ENCODE measurements around the gene DOK3.
A peak's percentile ranks its signal among the peaks of the same experiment; 100 is the strongest.

The DOK3 gene

DNA sequence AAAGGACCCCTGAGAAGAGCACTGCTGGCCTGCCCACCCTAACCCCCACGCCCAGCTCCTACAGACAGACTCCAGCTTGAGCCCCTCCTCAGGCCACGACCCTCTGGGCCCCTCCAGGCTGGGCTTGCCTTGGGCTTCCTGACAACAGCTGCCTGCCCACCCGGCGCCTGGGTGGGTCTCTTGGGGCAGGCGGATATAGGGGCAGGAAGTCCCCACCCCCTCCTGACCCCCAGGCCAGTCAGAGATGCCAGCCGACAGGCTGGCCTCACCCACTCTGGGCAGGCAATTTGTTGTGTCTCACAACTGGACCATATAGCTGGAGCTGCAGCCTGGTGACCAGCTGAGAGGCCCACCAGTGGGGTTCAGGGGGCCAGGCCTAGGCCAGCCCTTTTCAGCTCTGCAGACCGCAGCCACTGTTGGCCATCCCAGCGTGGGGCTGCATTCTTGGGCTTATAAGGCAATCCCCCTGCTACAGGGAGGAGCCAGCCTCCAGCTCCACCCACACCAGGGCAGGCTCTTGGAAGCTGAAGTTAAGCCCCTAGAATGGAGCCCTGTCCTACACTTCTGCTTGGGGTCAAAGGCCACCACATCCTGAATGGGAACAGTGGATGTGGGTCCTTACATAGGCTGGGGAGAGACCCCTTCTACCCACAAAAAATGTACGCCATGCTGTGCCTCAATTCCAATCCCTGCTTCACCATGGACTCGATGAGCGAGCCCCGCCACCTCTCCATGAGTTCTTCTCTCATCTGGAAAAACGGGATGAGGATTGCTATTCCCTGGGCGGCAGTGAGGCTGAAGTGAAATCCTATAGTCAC, 14.2 kb downstream of the DOK3 start:
- H3F3A ChIP-seq (ENCODE audit: insufficient read depth): peaks cover 5% of the 10 kb centered on the region; the same call in 1 of the 2 replicates
- H3K27me3 ChIP-seq (ENCODE audit: low read length): no peaks in the 10 kb centered on the region
- no peaks in the 10 kb centered on the region for H3K9me2 ChIP-seq (replicated peaks; ENCODE audit: insufficient read depth, low read length)
- 0 out of 2 replicates have a peak overlapping the region, but pooled peaks have one; percentile 75 for H3K9ac ChIP-seq (ENCODE audit: low read length)
- H4K20me1 ChIP-seq (ENCODE audit: low read depth, low read length): no peaks in the 10 kb centered on the region
- no peaks in the 10 kb centered on the region for H3K79me2 ChIP-seq (ENCODE audit: insufficient read depth, low read length)
- TF ChIP-seq, protein P1, sequence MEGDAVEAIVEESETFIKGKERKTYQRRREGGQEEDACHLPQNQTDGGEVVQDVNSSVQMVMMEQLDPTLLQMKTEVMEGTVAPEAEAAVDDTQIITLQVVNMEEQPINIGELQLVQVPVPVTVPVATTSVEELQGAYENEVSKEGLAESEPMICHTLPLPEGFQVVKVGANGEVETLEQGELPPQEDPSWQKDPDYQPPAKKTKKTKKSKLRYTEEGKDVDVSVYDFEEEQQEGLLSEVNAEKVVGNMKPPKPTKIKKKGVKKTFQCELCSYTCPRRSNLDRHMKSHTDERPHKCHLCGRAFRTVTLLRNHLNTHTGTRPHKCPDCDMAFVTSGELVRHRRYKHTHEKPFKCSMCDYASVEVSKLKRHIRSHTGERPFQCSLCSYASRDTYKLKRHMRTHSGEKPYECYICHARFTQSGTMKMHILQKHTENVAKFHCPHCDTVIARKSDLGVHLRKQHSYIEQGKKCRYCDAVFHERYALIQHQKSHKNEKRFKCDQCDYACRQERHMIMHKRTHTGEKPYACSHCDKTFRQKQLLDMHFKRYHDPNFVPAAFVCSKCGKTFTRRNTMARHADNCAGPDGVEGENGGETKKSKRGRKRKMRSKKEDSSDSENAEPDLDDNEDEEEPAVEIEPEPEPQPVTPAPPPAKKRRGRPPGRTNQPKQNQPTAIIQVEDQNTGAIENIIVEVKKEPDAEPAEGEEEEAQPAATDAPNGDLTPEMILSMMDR (IDR thresholded peaks at IDR 0.05; ENCODE audit: insufficient read depth, low read length, poor library complexity, severe bottlenecking): no peak
- TF ChIP-seq EZH2phosphoT487 (conservative IDR thresholded peaks at IDR 0.05; ENCODE audit: low read length): no peak
- no peaks in the 10 kb centered on the region for H3K9me3 ChIP-seq (ENCODE audit: insufficient read depth, low read length)
- peak overlapping the region; percentile 71 for H3K4me2 ChIP-seq (ENCODE audit: low read depth, low read length, poor library complexity, severe bottlenecking)
- H3K36me3 ChIP-seq (ENCODE audit: low read length): no peaks in the 10 kb centered on the region
- H3K27ac ChIP-seq (ENCODE audit: low read depth, low read length): no peak overlapping the region
- H3K4me3 ChIP-seq (ENCODE audit: insufficient read depth, low read length, poor library complexity, severe bottlenecking): no peak overlapping the region
- H2AFZ ChIP-seq (ENCODE audit: low read depth, low read length, severe bottlenecking): no peak overlapping the region

DNA sequence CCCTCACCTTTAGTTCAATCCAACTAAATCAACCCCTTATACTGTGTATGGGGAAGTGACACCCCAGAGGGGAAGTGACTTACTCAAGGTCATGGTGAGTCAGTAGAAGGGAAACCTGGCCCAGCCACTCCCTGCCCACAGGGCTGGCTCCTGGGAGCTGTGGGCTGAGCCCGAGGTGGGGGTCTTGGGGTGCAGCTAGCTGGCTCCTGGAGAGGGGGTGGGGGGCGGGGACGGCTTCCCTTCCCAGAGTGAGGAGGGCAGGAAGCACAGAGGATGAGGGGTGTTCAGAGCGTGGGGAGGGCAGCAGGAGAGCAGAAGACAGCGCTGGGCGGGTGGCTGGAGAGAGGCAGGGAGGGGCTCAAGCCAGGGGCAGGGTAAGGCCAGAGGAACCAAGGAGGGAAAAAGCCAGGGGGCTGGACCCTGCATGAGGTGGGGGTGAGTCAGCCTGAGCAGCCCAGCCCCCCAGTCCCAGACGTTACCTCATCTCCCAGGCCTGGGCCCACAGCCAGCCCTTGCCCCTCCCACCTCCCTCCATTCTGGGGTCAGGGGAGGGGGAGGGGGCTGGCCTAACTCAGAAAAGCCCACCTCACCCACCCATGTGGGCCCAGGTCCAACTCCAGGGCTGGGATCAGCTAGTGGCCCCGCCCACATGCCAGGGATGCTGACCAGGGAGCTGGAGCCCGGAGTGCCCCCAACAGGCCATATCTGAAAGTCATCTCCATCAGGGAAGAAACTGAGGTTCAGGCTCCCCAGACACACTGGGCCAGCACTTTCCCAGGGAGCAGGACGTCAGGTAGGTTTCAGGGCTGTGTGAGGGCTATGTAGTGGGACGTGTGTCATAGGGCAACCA, 15.1 kb downstream of the DOK3 start:
- no peaks in the 10 kb centered on the region for H4K20me1 ChIP-seq (ENCODE audit: low read depth, low read length)
- H3K4me3 ChIP-seq (ENCODE audit: insufficient read depth, low read length, poor library complexity, severe bottlenecking): no peak overlapping the region
- TF ChIP-seq, protein P1 (IDR thresholded peaks at IDR 0.05; ENCODE audit: insufficient read depth, low read length, poor library complexity, severe bottlenecking): no peak
- TF ChIP-seq EZH2phosphoT487 (conservative IDR thresholded peaks at IDR 0.05; ENCODE audit: low read length): no peak
- H3K9me2 ChIP-seq (replicated peaks; ENCODE audit: insufficient read depth, low read length): no peaks in the 10 kb centered on the region
- H3F3A ChIP-seq (ENCODE audit: insufficient read depth): peaks cover 5% of the 10 kb centered on the region; the same call in 1 of the 2 replicates
- peak overlapping the region; percentile 47 for H3K27ac ChIP-seq (ENCODE audit: low read depth, low read length)
- no peak overlapping the region for H2AFZ ChIP-seq (ENCODE audit: low read depth, low read length, severe bottlenecking)
- no peaks in the 10 kb centered on the region for H3K36me3 ChIP-seq (ENCODE audit: low read length)
- no peak overlapping the region for H3K4me2 ChIP-seq (ENCODE audit: low read depth, low read length, poor library complexity, severe bottlenecking)
- H3K27me3 ChIP-seq (ENCODE audit: low read length): no peaks in the 10 kb centered on the region
- no peaks in the 10 kb centered on the region for H3K9me3 ChIP-seq (ENCODE audit: insufficient read depth, low read length)
- H3K9ac ChIP-seq (ENCODE audit: low read length): no peak overlapping the region
- H3K79me2 ChIP-seq (ENCODE audit: insufficient read depth, low read length): no peaks in the 10 kb centered on the region

DNA sequence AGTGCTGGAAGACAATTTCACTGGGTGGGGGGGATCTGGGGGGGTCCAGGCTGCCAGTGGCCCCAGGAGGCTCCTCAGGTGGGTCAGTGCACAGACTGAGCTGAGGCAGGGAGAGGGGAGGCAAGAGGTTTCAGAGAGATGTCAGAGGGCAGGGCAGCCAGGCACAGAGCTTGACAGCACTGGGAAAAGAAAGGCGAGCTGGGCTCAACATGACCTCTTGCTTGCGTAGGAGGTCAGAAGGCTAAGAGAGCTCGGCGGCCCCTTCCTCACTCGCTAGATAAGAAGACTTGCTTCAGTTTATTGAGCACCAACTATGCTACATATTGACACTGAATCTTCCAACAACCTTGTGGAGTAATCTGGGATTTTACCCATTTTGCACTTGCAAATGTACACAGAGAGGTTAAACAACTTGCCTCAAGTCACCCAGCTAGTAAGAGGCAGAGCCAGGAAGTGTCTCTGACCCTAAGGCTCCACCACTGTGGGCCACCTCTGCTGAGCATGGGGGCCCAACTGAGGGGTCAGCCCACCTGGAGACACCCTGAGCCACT, 15.8 kb downstream of the DOK3 start:
- Histone ChIP-seq H3K9ac (ENCODE audit: low read length) (no peak overlapping the region), H3K27me3 (ENCODE audit: low read length) (no peaks in the 10 kb centered on the region), H2AFZ (ENCODE audit: low read depth, low read length, severe bottlenecking) (no peak overlapping the region), H3K9me3 (ENCODE audit: insufficient read depth, low read length) (no peaks in the 10 kb centered on the region), H3K79me2 (ENCODE audit: insufficient read depth, low read length) (no peaks in the 10 kb centered on the region), H3K9me2 (replicated peaks; ENCODE audit: insufficient read depth, low read length) (no peaks in the 10 kb centered on the region), H4K20me1 (ENCODE audit: low read depth, low read length) (no peaks in the 10 kb centered on the region), H3F3A (ENCODE audit: insufficient read depth) (peaks cover 5% of the 10 kb centered on the region; the same call in 1 of the 2 replicates), H3K4me2 (ENCODE audit: low read depth, low read length, poor library complexity, severe bottlenecking) (no peak overlapping the region), H3K36me3 (ENCODE audit: low read length) (no peaks in the 10 kb centered on the region), H3K4me3 (ENCODE audit: insufficient read depth, low read length, poor library complexity, severe bottlenecking) (no peak overlapping the region), H3K27ac (ENCODE audit: low read depth, low read length) (peak overlapping the region; percentile 47)
- TF ChIP-seq, protein P1 (IDR thresholded peaks at IDR 0.05; ENCODE audit: insufficient read depth, low read length, poor library complexity, severe bottlenecking): no peak
- TF ChIP-seq EZH2phosphoT487 (conservative IDR thresholded peaks at IDR 0.05; ENCODE audit: low read length): no peak

Measured in SU-DHL-6 (cell line).